MV-4-11 (cell line): ENCODE measurements around the gene GARNL3.
A peak's percentile ranks its signal among the peaks of the same experiment; 100 is the strongest.

Experiments
- DNase-seq: peaks from one replicate; lab custom pipeline; 2025; lab: John Stamatoyannopoulos, UW

GARNL3 gene

GRCh38 chr9:127279717-127280285 is 15.2 kb downstream of the GARNL3 start:
- DNase-seq: no peak

- no peak for DNase-seq
Observed at GRCh38 chr9:127280880-127281660, 16.5 kb downstream of the GARNL3 start.

- DNase-seq: no peak
Observed at GRCh38 chr9:127281891-127282290, 17.3 kb downstream of the GARNL3 start.

DNA sequence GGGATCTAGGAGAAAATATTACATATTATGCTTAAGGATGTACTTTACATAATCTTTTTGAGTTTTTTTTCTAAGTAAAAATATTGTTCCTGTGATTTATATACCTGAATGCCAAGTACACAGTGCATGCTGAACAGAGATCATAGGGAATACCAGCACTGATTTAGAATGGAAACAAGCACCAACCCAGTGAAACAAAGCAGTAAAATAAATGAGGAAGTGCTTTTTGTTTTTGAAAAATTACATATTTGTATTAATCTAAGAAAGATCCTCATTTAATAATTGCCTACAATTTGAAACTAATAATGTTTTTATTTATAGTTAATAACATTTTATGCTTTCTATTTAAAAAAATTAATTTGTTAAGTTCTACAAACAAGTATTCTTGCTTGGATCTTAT is 18.0 kb downstream of the GARNL3 start:
- no peak for DNase-seq

GRCh38 chr9:127283135-127283534 is 18.6 kb downstream of the GARNL3 start:
- no peak for DNase-seq

- DNase-seq: peak; percentile 6
Observed at GRCh38 chr9:127283917-127284497, 19.4 kb downstream of the GARNL3 start.

- no peak for DNase-seq
Observed at GRCh38 chr9:127285965-127286364, 21.4 kb downstream of the GARNL3 start.

- no peak for DNase-seq
Observed at GRCh38 chr9:127290561-127291065, 26.0 kb downstream of the GARNL3 start.

DNA sequence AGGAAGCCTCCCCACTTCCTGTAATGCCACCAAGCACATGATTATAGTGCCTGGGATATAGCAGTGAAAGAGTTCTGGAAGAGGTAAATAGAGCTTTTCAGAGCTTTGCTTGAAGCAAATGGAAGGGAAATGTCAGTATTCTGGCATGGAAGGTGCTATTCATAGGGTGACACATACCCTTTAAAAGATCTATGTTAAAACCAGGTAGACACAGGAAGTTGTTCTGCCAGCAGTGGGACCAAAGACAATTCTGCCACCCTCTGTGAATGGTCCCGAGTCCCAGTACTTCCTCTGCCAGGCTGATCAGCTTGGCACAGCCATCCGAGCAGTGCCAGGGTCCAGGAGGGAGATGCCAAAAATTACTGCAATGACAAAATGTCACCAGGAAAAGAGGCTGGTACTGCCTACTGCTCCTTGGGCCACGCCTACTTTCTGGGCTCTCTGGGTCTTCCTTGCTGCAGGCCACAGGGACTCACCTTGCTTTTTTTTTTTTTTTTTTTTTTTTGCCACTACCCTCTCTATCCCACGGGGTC is 26.7 kb downstream of the GARNL3 start:
- DNase-seq: no peak

GRCh38 chr9:127292415-127292814 is 27.8 kb downstream of the GARNL3 start:
- no peak for DNase-seq

- DNase-seq: no peak
Observed at GRCh38 chr9:127293328-127293727, 28.8 kb downstream of the GARNL3 start.

DNA sequence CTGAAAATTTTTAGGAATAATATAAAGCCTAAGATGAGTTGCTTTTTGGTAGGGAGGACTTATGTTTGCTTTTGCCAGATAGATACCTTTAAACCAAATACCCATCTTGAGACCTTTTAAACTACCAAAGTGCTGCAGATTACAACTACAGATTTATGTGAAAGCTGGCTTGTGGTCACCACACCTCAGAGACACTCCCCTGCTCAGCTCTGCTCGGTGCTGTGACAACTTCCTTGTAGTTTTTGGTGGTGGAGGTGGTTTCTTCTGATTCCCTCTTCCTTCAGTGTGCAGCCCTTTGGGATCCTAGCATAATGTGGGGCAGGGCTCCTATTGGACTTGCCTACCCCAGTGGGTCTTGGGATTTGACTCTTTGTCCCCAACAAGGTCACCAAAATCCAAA is 29.2 kb downstream of the GARNL3 start:
- no peak for DNase-seq

GRCh38 chr9:127295005-127295404 is 30.4 kb downstream of the GARNL3 start:
- DNase-seq: no peak

- DNase-seq: no peak
Observed at GRCh38 chr9:127300886-127301447, 36.4 kb downstream of the GARNL3 start.

- no peak for DNase-seq
Observed at GRCh38 chr9:127303830-127304229, 39.3 kb downstream of the GARNL3 start.

DNA sequence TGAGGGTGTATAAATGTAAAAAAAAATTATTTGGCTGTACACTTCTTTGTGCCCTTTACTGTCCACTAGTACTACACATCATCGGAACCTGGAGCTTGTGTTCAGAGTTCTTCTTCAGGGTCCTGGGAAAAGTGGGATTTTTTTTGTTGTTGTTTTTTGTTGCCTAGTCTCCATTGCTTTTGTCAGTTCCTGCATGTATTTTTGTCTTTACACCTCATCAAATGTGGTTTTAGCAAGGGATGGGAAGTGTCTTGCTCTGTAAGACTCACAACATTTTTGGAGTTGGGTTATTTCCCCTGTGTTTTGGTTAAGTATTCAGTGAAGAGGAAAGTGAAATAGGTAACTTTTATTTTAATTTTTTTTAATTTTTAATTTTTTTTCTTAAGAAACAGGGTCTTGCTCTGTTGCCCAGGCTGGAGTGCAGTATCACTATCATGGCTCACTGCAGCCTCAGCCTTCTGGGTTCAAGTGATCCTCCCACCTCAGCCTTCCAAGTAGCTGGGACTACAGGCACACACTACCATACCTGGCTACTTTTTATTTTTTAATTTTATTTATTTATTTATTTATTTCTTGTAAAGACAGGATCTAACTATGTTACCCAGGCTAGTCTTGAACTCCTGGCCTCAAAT is 40.7 kb downstream of the GARNL3 start:
- DNase-seq: no peak

- no peak for DNase-seq
Observed at GRCh38 chr9:127305838-127306226, 41.3 kb downstream of the GARNL3 start.

- DNase-seq: no peak
Observed at GRCh38 chr9:127307802-127308201, 43.2 kb downstream of the GARNL3 start.

DNA sequence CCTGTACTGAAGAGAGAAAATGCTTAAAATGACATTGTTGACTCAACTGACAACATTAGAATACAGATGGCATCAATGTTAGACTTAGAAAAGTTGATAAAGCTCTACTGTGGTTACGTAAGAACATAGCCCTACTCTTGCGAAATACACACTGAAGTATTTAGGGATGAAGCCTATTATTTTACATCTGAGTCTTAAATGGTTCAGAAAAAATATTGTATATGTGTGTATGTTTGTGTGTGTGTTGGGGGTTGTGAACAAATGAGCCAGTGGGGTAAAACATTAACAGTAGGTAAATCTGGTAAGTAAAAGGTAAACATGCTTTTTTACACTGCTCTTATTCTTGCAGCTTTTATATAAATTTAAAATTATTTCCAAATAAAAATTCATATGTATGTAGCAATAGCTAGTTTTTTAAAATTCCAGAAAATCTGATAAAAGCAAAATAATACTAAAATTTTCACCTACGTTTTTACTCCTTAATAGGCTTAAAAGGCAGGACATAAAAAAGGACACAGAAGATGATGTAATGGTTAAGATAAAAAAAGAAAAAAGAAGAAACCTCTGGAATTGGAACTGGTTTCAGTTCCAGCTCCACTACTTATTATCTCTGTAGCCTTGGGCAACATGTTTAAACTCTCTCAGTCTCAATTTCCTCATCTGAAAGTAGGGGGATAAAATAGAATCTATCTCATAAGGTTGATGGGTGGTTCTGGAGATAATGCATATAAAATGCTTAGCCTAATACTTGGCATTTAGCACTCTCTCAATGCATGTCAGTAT is 44.3 kb downstream of the GARNL3 start:
- DNase-seq: peak; percentile 93

- DNase-seq: no peak
Observed at GRCh38 chr9:127309715-127310114, 45.1 kb downstream of the GARNL3 start.

- no peak for DNase-seq
Observed at GRCh38 chr9:127311239-127311741, 46.7 kb downstream of the GARNL3 start.
